ENCODE results near the gene SLC12A4. TPM values are rescaled to one million over a fixed set of nuclear protein-coding genes. Genes with fewer than 3 reads are reported as not detected.
A peak's percentile ranks its signal among the peaks of the same experiment; 100 is the strongest.

Gene SLC12A4
- total and polyA plus RNA-seq, 2 of the 13 experiments (the other 11 are each of a cell fraction or from before 2014, with no cell fraction given) = 65.1 to 84.3 TPM

DNA sequence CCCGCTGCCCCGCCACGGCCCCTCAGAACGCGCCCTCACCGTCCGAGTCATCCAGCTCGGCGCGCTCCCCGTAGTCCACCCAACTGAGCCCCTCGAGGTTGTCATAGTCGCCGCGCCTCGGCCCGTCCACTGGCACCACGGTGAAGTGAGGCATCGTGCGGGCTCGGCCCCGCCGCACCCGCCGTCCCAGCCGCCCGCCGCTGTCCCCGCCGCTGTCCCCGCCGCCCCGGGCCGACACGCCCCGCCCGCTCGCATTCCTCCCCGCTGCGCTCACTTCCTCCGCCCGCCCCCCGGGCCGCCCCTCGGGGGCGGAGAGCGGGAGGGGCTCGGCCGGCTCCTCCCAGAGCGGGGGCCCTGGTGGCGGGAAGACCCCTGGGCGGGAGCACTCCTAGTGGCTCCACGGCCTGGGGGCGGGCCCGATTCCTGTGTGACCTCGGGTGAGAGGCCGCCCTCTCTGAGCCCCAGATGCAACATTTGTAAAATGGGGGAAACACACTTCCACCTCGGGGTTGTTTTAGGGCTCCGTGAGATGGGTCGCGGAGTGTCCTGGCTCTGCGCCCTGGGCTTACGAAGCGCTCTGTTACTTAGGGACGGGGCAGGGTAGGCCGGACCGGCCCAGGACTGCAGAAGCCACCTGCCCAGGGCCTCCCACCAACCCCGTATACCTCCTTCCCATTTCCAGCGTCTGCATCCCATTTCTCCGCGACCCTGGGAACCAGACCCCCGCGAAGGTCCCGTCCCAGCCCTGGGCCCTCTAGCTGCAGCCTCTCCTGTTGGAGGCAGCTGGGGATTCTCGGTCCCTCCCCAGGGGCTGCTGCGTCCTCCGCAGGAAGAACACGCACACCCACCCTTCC lies at the start of gene SLC12A4 (continued):
- TF ChIP-seq CREB3 (CRISPR knock-in tag; IDR thresholded peaks at IDR 0.05) (0 out of 2 replicates have a peak, but pooled peaks have one; percentile 23), ZNF704 (CRISPR knock-in tag; IDR thresholded peaks at IDR 0.05; ENCODE audit: borderline replicate concordance) (peak; percentile 75; the same call in 1 of the 2 replicates), HINFP (CRISPR knock-in tag; IDR thresholded peaks at IDR 0.05; ENCODE audit: low read depth) (peak; percentile 42; the same call in 1 of the 2 replicates), TOE1 (CRISPR knock-in tag; IDR thresholded peaks at IDR 0.05) (no peak), ZNF746 (CRISPR knock-in tag; IDR thresholded peaks at IDR 0.05) (peak; percentile 85), HMGXB4 (CRISPR knock-in tag; IDR thresholded peaks at IDR 0.05; ENCODE audit: borderline replicate concordance in 1 of 2, low read depth in 1 of 2) (peak; percentile 49 to 74; a peak in 2 of 4 replicates), YY1 (IDR thresholded peaks at IDR 0.05; ENCODE audit: insufficient read depth, insufficient replicate concordance, low read depth, low read length) (peak; percentile 64), ZNF543 (CRISPR knock-in tag; IDR thresholded peaks at IDR 0.05) (peak; percentile 99), ZNF280D (CRISPR knock-in tag; IDR thresholded peaks at IDR 0.05) (peak; percentile 70), SMAD3 (CRISPR knock-in tag; IDR thresholded peaks at IDR 0.05) (no peak), ZNF777 (CRISPR knock-in tag; IDR thresholded peaks at IDR 0.05) (peak; percentile 81), ZBTB3 (CRISPR knock-in tag; IDR thresholded peaks at IDR 0.05; ENCODE audit: borderline replicate concordance, low read depth) (peak; percentile 15; the same call in 1 of the 2 replicates)
- TF ChIP-seq, protein P1, sequence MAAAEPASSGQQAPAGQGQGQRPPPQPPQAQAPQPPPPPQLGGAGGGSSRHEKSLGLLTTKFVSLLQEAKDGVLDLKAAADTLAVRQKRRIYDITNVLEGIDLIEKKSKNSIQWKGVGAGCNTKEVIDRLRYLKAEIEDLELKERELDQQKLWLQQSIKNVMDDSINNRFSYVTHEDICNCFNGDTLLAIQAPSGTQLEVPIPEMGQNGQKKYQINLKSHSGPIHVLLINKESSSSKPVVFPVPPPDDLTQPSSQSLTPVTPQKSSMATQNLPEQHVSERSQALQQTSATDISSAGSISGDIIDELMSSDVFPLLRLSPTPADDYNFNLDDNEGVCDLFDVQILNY (CRISPR knock-in tag; conservative IDR thresholded peaks at IDR 0.05) = peak; percentile 88
